Muscle of arm (tissue), 12 donors: ENCODE measurements around the gene MFSD6L. TPM values are rescaled to one million over a fixed set of nuclear protein-coding genes. Genes with fewer than 3 reads are reported as not detected.
"Not testable (repeated sequence)": the region's sequence is repeated elsewhere in the genome, so short reads cannot be mapped to it uniquely, and the experiment has no call there.

Experiments used
- DNase-seq: peaks from one replicate; pipeline ENCODE4 v3.0.0-alpha.2; 2013
- polyA plus RNA-seq, 12 donors: library from polyadenylated mRNA; unstranded; fragments of 120-200 nt; gene quantifications; one replicate each; pipeline ENCODE4 v1.2.1, GENCODE V29; 2013; ENCODE audit not compliant: insufficient read length in 12 of 12

Gene MFSD6L
- polyA plus RNA-seq, 12 donors = 0.16 to 4.9 (median 0.32) TPM; not detected in 1

DNA sequence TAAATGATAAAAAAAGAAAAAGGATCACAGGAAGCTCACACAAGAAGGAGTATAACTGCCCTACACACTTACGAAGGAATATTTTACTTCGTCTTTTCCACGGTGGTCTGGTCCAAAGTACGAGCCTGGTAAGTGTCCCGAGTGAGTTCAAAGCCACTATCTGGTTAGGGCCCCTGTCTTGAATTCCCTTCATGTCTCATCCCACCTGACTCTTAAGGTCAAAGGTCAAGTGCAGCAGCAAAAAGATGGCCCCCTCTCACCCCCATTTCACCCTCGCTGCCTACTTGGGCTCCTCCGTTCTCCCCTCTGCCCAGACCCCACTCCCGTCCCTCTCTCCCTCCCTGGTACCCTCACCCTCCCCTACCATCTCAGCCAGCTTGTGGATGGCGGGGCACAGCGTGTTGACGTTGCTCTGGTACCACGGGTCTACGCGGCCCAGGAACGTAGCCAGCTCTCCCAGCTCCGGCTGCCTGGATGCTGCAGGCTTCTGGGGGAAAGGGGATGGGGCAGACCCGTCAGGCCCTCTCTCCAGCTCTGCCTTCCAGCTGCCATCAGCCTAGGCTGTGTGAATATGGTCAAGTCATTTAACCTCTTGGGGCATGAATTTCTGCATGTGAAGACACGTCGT is 27.8 kb upstream of the MFSD6L start:
- no peak for DNase-seq

DNA sequence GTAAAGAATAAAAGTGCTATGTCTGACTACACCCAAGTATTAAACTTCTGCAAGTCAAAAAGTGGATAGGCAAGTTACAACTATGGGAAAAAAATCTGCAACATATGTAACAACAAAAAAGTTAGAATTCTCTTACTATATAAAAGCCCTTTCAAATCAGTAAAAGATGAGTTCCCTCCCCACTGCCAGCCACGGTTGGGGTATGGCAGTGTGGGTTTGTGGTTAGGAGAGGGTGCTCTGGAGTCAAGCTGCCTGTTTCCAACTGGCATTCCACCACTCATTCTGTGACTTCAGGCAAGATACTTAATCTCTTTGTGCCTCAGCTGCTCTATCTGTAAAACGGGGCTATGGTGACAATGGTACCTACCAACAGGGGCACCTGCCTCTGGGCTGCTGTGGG is 26.6 kb upstream of the MFSD6L start:
- DNase-seq = no peak

DNA sequence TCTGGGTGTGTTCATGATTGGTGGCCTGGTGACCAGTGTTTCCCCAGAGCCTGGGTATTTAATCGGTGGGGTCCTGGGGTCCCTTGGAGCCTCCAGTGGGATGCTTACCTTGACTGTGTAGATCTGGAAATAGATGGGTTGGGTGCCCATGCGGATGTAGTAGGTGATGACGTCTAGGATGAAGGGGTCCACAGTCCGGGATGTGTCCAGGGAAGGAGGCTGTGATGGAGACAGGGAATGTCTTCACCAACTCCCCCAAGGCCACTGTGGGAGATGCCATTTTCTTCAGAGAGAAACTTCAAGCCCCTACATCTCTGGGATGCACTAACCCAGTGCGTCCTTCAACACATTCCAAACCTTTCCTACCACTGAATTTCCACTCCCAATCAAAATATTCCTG is 24.1 kb upstream of the MFSD6L start:
- DNase-seq = no peak

DNA sequence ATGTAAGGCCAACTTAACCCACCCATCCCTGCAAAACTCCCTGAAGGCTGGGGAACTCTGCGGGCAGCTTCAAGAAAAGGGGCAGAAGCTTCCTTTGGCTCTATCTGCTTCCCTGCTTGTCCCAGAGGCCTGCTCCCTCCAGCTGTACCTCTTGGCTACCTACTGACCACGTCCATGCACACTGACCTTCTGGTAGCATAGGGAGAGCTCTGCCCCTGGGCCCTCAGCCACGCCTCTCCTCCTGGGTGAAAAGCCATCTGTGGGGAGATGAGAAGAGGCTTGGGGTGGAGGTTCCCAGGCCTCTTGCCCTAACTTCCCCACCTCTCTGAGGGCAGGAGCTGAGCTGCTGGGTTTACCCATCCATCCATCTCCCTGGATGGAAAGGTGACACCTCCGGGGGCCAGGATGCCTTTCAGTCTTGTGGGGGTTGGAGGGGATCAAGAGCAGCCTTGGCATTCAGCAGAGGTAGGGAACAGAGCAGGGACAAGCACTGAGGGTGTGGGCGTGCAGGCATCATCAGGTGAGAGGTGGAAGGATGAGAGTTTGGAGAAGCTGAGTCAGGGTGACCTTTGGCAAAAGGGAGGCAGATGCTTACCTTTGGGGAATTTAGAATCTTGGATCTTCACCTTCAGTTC is 23.4 kb upstream of the MFSD6L start:
- no peak for DNase-seq

DNA sequence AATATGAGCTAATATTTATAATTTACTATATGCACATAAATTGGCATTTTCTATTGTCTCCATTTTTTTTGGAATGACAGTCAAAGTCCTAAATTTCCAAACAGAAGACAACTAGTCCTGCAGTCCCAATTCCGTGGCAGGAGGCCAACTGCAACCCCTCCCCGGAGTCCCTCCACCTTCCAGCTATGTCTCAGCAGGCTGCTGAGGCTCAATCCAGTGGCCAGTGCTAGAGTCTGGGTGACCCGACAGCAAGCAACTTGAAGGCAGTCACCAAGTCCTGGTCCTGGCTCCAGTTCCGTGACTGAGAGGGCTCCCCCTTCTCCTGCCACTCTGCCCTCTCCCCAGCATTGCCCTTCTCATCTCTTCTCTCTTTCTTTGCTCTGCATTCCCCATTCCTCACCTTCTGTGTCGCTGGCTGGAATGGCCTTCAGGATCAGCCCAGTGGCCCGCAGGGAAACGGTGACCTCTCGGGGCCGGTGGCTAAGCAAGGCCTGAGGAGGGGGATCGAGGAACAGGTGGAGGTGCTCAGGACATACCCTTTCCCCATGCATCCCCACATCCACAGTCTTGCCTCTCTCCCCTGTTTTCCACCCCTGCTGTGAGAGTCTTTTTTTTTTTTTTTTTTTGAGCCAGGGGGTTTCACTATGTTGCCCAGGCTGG is 22.4 kb upstream of the MFSD6L start:
- DNase-seq = no peak

DNA sequence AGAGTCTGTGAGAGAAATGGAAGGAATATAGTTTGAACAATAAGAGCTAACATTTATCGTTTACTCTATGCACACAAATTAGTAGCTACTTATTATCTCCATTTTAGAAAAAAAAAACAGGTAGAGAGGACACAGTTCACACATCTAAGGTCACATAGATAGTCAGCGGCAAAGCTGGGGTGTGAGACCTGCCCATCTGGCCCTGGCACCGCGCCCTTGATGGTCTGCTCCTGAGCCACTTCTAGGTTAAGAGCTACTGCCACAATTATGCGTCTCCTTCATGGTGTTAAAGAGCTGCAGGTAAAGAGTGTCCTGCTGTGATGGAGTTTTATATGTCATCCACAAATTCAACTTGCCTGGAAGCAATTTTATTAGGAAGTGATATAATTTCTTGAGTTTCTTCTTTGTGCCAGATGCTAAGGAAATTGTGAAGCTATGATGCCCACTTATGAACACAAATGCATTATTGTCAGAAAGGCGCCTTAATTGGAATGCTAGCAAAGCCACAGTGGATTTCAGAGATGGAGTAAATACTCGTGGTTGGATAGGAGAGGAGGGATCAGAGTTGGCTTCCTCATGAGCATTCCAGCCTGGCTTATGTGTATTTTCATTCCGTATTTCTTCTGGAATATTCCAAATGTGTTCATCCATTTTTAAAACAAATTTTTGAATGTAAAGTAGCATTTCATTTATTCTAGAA is 21.3 kb upstream of the MFSD6L start:
- no peak for DNase-seq

DNA sequence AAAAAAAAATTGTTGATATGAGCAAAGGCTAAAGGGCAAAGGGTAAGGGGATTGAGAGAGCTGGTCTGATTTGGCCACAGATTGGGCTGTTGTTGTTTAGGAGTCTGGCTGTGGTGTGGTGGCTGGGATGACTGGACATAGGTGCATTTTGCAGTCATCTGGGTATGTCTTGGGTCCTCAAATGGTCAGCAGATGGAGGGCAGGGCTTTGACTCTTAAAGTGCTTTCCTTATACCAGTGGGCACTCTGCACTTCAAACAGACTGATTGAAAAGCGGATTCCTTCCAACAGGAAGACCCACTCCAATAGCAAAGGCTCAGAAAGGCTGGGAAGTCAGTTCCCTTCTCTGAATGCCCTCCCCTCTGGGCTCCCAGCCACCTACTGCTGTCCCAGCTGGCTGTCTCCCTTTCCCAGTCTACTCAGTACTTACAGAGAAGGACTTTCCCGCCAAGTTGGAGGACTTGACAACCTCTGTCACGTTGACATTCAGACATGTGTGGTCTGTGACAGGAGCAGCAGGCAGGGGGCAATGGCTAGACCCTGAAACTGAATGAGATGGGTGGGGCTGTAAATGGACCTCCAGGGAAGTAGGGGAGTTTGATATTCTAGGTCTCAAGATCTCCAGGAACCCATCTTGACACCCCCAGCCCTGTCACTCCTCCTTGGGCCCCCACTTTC is 19.6 kb upstream of the MFSD6L start:
- no peak for DNase-seq

DNA sequence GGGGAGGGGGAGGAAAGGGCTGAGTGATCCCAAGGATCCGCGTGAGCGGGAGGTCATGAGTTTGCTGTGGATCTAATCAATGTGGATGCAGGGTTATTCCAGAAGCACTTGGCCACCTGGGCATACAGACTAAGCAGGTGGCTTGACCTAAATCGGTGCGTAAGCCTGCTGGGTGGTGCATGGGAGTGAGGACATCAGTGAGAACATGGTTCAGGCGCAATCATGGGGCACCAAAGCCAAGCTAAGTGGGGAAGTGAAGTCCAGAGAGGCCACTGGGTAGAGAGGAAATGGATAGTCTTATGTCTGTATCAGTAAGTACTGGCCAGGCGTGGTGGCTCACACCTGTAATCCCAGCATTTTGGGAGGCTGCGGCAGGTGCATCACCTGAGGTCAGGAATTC is 18.9 kb upstream of the MFSD6L start:
- no peak for DNase-seq

DNA sequence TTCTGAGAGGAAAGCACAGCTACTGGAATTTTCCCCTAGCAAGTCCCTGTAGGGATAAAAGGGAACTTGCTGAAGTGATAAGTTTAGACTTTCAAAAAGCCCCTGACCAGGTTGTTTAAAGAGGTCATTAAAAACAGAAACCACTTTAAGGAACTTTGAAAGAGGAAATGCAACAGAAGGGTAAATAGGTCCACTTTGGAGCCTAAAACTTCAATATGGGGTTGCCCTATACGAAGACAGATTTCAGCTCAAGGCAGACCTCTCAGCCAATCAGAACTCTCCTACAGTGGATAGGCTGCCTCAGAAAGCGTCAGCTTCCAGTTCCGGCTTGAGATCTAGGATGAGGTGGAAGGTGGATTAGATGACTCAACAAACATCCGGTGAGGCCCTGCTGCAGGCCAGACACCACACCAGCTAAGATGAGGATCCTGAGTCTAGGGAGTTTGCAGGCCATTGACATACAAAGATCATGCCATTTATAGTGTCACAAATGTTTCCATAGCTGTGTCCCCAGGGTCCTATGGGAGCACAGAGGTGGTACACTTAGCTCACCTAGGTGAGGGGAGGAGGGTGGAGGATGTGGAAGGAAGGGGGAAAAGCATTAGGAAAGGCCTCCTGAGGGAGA is 7.9 kb upstream of the MFSD6L start:
- DNase-seq = no peak

DNA sequence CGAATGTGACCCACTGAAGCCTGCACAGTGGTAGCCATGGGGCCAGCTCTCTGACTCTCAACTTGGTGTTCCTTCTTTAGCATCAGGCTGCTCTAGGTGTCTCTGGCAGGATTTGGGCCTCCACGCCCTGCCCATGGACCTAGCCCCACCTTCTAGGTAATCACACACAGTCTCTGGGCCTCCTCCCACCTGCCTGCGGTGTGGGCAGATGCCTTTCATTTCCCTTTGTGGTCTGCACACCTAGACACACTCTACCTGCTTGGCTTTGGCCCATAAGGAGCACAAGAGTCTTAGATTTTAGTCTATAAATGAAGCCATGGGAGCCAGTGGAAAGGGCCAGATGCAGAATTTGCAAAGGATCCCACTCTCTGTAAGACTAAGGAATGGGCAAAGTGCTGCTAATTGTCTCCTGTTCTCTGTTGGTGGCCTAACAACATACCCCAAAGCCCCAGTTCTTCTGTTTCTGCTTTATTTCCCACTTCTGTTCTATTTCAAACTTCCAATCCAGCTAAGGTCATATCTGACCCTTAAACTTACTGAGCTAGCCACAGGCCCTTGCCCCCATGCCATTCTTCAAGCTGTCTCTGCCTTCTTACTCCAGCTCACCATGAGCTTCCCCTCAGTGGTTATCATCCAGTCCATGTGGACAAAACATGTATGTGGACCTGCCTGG is 7.2 kb upstream of the MFSD6L start:
- no peak for DNase-seq

DNA sequence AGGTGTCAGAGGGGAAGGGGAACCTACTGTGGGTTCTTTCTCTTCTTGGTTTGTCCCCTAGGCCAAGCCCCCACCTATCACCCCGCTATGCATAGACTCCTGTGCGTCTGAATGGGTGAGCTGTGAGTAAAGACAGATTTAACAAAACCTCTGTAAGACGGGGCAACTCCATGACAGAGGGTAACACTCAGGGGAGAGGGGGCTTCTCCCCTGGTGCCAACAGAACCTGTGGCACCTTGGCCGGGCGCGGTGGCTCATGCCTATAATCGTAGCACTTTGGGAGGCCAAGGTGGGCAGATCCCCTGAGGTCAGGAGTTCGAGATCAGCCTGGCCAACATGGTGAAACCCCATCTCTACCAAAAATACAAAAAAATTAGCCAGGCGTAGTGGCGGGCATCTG is 6.2 kb upstream of the MFSD6L start:
- DNase-seq = not testable (repeated sequence)

DNA sequence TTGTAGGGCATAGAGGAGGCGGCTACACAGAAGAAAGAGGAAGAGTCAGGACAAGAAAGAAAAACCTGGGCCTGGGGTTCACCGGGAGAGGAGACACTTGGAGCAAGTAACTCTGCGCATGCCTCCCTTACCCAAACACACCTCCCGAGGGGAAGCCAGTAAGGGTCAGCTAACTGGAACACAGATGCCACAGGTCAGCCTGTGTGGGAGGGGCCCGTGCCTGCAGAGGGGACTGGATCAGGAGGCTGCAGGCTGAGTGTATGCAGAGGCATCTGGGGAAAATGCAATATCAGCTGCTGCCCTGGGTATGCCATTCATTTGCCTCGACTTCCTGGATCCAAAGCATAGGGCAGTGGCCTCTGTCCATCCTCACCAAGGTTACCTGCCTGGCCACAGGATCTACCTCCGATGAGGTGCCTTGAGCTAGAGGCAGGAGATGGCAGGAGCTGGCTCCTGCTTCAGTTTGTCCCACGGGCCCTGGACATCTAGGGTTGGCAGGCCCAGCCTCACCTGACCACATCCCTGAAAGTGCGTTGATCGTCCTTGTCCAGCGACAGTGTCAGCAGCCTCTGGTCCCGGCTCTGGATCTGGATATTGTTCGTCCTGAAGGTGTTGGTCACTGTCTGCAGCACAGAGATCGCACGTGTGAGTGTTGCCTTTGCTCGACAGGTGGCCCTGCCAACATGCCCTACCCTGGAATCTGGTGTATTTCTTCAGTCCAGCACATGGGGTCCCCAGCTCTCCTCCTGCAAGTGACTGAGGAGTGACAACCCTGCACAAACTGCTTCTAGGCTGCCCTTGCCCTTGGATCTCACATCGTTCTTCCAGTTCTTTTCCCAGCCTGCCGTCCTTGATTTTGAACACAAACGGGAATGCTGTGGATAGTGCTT is 4.6 kb upstream of the MFSD6L start:
- no peak for DNase-seq

DNA sequence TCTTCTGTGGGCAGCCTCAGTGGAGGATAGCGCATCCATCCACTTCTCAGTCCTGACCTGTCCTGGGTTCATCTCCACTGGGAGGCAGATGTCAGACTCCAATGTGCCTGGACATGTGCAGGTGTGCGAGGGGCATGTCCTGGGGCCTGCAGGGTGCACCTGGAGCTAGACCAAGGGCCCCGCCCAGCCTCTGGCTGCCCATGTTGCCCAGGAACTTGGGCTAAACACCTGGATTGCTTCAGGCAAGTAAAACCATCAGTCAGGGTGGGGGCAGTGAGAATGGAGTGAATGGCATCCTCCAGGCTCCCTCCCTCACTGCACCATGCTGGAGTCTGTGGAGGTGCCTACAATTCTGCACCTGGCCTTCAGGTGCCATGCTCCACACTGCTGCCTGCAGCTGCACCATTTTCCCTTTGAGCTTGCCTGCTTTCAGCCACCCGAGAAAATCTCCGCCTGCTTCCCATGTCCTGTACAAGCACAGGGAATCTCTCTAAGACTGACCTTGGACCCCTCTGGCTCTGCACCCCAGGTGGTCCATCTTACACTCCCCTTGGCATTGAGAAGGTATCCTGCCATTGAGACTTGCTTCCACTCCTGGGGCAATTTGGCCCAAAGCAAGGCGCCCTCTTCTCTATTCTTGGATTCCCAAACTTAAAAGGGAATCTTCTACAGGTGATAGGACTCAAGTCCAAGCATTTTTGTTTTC is 2.1 kb upstream of the MFSD6L start:
- DNase-seq = no peak

DNA sequence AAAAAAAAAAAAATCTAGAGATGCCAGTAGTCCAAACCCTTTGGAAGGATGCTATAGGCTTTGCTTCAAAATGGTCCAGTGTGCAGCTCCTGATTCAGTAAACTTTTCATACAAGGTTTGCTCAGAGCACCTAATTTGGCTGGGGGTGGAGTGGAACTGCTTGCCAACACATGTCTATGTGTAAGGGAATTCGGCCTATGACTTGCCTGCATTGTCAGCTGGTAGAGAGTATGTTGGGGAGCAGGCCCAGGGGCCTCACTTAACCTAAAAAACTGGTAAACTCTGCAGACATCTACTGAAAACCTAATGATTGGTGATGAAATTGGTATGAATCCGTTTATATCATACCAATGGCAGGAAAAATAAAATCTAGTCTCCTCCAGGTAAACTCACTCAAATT is 1.5 kb upstream of the MFSD6L start:
- no peak for DNase-seq

DNA sequence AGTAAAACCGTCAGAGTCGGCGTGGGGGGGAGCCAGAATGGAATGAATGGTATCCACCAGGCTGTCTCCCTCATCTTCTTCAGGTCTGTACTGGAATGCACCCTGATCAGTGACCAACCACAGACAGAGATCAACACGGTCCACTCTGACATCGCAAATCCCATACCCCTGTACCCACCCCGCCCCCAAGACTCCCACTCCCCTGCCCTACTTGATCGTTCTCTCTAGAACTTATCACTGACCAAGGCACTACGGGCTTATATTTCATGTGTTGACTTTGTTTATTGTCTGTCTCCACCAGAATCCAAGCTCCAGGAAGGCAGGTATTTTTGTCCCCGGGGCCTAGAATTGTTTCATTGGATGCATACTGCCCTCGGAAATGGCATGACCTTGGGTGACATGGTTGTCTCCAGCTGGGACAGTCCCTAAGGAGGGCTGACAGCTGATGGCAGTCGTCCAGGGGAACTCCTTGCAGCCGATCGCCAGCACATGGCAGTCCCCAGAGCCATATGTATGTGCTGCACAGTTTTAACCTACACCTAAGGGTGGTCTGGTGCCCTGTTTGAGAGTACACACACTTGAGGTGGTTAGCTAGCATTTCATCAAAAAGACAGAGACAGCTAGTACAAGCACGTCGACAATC is 526 bp upstream of the MFSD6L start:
- DNase-seq = no peak

DNA sequence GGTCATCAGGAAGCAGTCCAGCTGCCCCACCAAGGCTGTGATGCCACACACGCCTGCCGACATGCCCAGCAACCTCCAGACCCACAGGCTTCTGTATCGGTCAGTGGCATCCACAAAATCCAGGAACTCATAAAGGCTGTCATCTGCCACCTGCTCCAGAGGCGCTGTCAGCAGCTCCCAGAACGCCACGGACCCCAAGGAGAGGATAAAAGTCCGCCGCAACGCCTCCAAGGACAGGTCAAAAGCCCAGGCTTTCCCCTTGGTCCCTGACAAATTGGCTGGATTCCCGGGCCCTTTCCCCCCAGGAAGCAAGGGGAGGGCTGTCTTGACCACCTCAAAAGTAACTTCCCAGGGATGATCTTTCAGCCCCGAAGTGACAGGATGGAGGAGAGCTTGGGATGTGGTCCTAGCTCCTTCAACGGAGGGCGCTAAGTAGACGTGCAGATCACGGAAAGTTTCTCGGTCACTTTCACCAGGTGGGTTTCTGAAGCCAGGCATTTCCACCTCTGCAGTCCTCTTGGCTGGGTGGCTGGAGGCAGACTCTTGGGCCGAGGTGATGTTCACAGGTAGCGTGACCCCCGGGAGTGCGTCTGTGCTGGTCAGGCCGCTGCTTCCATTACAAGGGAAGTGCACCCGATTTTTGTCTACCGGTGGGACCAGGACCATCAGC is 854 bp downstream of the MFSD6L start:
- DNase-seq = no peak

DNA sequence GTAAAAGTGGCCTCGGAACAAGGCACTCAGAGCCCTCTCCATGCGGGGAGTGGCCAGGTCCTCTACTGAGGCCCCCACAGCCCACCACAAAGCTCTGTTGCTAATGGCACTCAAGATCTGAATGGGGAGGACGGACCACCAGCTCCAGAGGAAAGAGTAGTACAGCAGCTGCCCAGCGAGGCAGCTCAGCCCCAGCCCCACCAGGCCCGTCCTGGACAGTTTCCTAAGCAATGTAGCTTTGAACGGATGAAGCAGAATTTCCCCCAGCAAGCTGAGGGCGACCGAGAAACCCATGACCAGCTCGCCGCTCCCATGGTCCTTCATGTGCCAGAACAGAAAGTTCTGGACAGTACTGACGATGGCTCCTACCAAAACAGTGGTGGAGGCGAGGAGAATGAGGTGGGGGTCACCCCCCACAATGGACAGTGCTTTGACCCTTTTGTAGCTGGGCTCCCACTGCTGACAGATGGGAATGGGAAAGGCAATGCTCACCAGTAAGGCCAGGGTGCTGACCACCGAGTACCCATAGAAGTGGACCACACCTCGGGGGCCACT is 1.5 kb downstream of the MFSD6L start:
- no peak for DNase-seq

DNA sequence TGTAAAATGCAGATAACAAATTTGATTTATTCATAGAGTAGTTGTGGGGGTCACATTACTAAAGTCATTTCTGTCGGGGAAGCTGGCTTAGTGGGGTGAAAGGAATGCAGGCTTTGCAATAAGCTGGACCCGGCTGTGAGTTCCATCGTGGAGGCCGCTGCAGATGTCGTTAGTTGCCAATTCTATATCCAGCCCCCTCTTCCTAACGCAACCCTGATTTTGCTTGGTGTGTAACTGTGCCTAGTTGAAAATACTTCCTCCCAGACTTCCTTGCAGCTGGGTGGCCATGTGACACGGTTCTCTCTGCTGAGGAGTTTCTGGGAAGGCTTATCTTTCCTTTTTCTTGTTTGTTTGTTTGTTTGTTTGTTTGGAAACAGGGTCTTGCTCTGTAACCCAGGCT is 4.5 kb downstream of the MFSD6L start:
- DNase-seq = no peak
